HG03196 (cell line): ENCODE data around the gene ADAMTSL3.

Experiments used
- ATAC-seq: cut with Tn5 transposase; IDR thresholded peaks from one replicate; pipeline ENCODE4 v1.9.1; 2021; ENCODE audit not compliant: unreplicated experiment

ADAMTSL3 gene

DNA sequence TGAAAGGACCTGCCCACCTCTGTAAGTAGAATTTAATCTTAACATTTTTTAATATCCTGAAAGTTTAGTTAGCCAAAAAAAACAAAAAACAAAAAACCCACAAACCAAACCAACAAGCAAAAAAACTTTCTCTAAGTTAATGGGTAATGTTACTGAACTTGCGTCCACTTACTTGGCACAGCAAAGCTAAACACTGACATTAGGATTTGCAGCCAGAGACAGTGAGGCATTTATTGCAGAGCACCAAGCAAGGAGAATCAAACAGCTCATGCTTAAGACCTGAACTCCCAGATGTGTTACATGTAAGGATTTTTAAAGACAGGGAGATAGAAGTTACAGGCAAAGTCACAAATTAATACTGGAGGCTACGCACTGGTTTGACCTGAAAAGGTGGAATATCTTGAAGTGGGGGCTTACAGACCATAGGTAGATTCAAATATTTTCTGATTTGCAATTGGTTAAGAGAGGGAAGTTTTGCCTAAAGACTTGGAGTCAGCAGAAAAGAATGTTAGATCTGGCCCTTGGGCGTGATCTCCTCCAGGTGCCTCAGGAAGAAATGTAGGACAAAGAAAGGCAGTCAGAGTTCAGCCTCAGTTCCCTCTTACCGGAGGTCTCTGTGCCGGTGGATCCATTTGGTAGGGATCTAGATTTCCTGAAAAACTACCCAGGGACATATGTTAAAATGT lies 205.0 kb downstream of the ADAMTSL3 start:
- no peak for ATAC-seq

DNA sequence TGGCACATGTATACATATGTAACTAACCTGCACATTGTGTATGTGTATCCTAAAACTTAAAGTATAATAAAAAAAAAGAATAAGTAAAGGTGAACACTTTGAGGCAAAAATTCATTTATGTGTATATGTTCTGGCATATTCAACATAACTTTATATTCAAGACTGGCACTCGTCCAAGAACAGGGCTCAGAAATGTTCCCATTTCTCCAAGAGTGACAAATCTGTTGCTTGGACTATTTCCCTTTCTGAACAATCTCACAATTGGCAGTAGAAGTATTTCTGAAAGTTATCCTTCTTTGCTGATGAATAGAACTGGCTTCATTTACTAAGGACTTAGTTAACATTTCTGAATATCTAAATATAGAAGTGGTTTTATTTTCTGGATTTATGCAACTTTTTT lies 212.8 kb downstream of the ADAMTSL3 start:
- ATAC-seq: no peak

- no peak for ATAC-seq
These were observed 215.4 kb downstream of the ADAMTSL3 start for GRCh38 chr15:83869341-83869740.

- ATAC-seq: no peak
These were observed 218.1 kb downstream of the ADAMTSL3 start for GRCh38 chr15:83871808-83872559.

DNA sequence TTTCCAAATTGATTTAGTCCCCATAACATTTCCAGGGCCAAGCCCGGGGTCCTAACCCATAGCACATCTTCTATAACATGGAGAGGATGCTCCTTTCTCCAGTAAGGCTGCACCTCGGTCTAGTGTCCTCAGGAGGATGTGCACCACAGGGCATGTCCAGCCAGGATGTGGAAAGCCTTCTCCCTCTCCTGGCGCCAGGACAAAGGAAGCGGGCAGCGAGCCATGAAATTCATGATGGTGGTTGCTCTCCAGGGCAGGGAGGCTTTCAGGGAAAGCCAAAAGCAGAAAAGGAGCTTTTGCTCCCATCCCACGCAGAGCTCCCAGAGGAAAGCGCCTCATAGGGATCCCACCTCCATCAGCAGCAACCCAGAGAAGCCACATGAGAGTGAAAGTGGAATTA lies 220.0 kb downstream of the ADAMTSL3 start:
- no peak for ATAC-seq

- no peak for ATAC-seq
These were observed 226.6 kb downstream of the ADAMTSL3 start for GRCh38 chr15:83880529-83880928.

GRCh38 chr15:83881156-83881555 lies 227.2 kb downstream of the ADAMTSL3 start:
- no peak for ATAC-seq

DNA sequence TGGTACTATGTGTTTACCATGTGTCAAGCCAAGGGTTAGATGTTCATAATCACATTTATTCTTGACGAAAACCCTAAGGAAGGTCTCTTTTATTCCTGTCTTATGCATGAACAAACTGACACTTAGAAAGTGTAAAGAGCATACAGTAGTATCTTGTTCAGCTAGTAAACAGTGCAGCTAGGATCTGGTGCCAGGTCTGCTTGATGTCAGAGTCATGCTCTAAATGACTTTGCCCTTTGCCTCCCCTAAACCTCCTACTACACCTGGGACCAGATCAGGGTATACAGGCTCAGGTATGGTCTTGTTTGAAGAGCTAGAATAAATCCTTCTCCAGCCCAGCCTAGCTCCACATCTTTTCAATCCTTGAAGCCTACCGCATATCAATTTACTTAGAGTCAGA lies 232.4 kb downstream of the ADAMTSL3 start:
- no peak for ATAC-seq

- no peak for ATAC-seq
These were observed 233.5 kb downstream of the ADAMTSL3 start for GRCh38 chr15:83887404-83887803.

GRCh38 chr15:83887961-83888360 lies 234.0 kb downstream of the ADAMTSL3 start:
- no peak for ATAC-seq

GRCh38 chr15:83889995-83890394 lies 236.1 kb downstream of the ADAMTSL3 start:
- ATAC-seq: no peak

- ATAC-seq: no peak
These were observed 236.7 kb downstream of the ADAMTSL3 start for GRCh38 chr15:83890587-83890986.

- no peak for ATAC-seq
These were observed 238.6 kb downstream of the ADAMTSL3 start for GRCh38 chr15:83892498-83892897.

DNA sequence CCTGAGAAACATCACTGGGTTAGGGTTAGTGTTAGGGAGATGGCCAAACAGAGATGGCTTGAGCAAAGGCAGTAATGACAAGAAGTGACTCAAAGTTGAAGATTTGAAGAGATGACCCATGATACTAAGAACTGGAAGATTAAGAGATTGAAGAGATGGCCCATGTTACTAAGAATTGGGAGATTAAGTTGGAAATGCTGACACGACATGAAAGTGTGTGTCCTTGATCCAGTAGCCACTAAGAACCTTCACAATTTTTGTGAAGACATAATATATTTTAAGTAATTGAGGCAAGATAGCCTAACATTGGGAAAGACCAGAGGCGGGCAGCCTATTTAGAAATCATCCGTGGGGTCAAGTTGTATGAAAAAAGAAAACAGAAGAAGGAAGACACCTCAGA lies 239.4 kb downstream of the ADAMTSL3 start:
- no peak for ATAC-seq

- ATAC-seq: no peak
These were observed 243.1 kb downstream of the ADAMTSL3 start for GRCh38 chr15:83897037-83897436.

- no peak for ATAC-seq
These were observed 244.4 kb downstream of the ADAMTSL3 start for GRCh38 chr15:83898361-83898760.

DNA sequence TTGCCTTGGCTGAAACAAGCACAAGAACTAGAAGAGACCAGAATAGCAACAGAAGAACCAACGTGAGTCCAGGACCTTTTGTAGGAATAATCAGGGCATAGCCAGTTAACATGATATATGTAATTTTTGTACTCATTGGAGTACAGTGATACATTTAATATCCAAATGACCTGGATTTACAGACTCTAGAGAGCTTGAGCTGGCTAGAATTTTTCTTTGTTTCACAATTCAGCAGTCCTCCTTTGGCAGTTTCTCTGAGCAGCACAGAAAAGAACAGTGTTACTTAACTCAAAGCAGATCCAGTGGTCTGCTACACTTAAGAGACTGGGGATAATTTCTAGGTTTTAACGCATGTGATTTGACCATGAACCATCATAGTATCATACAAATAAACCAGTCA lies 245.7 kb downstream of the ADAMTSL3 start:
- ATAC-seq: no peak

DNA sequence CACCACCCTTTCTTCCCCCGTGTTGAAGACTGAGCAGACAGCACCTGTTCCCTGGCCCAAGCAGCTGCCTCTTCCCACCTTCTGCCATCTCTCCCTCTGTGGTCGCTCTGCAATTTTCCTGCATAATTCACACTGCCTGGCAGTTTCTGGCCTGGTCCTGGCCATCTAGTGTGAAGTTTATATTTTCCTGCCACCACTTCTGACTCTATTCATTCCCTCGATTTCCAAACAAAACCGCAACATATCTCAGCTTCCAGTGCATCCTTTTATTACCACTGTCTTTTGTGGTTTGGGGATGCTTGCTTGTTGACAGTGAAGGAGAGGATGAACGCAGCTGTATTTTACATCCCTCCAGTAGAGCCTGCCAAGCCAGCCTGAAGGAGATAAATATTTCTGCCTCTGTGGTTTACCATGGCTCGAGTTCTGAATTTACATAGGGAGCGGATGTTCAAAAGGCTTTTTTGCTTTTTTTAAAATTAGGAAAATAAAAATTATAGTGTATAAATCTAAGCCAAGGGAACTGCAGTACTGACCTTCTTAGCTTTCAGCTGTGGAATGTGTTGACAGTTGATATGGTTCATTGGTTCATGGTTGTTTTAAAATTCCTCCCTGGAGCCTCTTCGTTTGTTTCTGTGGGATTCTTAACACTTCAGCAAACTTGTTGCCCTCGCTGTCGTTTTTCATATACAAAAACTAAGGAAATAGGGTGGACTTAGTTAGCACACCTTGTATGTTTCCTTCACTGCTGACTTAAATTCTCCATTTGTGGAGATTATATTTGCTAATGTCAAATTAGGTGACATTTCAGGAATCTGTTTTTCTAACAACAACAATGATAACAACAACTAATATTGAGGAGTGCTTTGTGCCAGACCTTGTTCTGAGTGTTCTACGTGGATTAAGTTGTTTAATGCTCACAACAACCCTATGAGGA lies 250.5 kb downstream of the ADAMTSL3 start:
- no peak for ATAC-seq

DNA sequence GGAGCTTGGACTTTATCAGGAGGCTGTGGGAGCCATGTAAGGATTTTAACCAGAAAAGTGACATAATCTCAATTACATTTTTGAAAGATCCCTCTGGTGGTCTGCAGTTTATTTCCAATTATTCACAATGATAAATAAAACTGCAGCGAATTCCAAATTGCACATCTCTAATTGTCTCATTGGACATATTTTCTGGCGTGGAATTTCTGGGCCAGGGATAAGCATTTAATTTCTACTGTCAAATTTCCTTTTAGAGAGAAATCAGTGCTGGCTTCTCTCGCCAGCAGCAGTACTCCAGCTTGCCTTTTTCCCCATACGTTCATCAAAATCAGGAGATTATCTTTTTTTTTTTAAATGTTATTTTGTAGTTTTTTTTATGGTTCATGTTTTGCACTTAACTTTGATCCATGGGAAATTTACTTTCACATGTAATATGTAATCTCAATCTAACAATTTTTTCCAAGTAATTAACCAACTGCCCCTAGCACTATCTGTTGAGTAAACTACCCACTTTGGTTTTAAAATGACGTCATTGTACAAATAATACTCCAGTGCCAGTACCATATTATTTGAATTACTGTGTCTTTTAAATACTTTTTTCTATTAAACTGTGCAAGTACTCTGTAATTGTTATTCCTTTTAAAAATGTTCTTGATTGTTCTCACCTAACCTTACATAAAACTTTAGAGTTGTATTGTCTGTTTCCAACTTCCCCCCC lies 251.8 kb downstream of the ADAMTSL3 start:
- ATAC-seq: no peak

DNA sequence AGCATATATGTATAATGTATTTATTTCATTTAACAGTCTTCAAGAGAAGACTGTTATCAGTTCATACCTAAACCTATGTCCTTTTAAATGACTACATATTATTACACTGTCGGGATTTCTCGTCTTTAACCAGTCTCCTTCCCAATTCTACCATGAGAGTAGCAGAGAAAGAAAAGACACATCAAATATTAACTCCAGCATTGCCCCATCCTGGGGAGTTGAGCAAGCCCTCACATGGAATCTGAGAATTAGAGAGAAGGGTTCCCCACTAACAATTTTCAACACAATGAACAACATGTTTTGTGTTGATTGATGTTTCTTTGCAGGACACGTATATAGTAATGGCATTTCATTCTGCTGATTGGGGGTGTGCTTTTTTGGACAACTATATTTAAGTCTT lies 257.4 kb downstream of the ADAMTSL3 start:
- no peak for ATAC-seq

DNA sequence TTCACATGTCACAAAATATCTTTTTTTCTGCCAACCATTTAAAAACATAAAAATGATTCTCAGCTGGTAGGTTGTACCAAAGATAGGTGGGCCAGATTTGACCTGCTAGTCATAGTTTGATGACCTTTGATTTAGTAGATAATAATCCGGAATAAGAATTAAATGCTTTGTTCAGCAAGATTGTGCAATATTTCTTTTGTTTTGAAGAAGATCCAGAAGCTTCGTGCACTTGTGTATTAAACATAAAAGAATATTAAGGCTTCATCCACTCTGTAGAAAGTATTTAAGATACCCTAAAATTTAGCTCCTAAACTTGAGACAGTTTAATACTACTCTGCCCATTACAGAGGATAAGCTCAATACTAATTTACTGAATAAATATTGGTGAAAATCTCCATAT lies 258.4 kb downstream of the ADAMTSL3 start:
- ATAC-seq: no peak
